Loucy (cell line): ENCODE data around the gene HS6ST3.

Experiments
- H2AFZ ChIP-seq: fragments of 200-600 bp; sonication (generic); 2 replicates; pipeline ENCODE4 v1.6.0; 2016; ENCODE audit warnings: antibody characterized with exemption, mild to moderate bottlenecking, low read length, moderate library complexity
- H3F3A ChIP-seq: fragments of 200-600 bp; 2 replicates; pipeline ENCODE4 v1.6.0; 2016; ENCODE audit warnings: antibody characterized with exemption, low read depth, mild to moderate bottlenecking
- H3K27me3 ChIP-seq: fragments of 200-600 bp; sonication (generic); 2 replicates; pipeline ENCODE4 v1.6.1; 2014; ENCODE audit warnings: low read length, mild to moderate bottlenecking; ENCODE audit not compliant: insufficient read depth, poor library complexity, severe bottlenecking
- H3K36me3 ChIP-seq: fragments of 200-600 bp; sonication (generic); 2 replicates; pipeline ENCODE4 v1.6.1; 2016; ENCODE audit warnings: low read length; ENCODE audit not compliant: insufficient read depth
- H3K4me1 ChIP-seq: fragments of 200-600 bp; sonication (generic); 2 replicates; pipeline ENCODE4 v1.5.1; 2014; ENCODE audit warnings: low read length, mild to moderate bottlenecking; ENCODE audit not compliant: insufficient read depth, poor library complexity, severe bottlenecking
- H3K4me2 ChIP-seq: fragments of 200-600 bp; sonication (generic); 2 replicates; pipeline ENCODE4 v1.6.0; 2014; ENCODE audit warnings: antibody characterized with exemption, low read length, low read depth, mild to moderate bottlenecking; ENCODE audit not compliant: poor library complexity, severe bottlenecking
- H3K4me3 ChIP-seq: fragments of 200-600 bp; sonication (generic); 2 replicates; pipeline ENCODE4 v1.5.1; 2014; ENCODE audit warnings: low read length, mild to moderate bottlenecking, mixed read lengths; ENCODE audit not compliant: poor library complexity, severe bottlenecking
- H3K79me2 ChIP-seq: fragments of 200-600 bp; sonication (generic); 2 replicates; pipeline ENCODE4 v1.6.1; 2014; ENCODE audit warnings: low read length; ENCODE audit not compliant: insufficient read depth
- H3K9ac ChIP-seq: fragments of 200-600 bp; sonication (generic); 2 replicates; pipeline ENCODE4 v1.6.0; 2014; ENCODE audit warnings: mild to moderate bottlenecking, low read depth, low read length, moderate library complexity; ENCODE audit not compliant: poor library complexity, severe bottlenecking
- H3K9me2 ChIP-seq: fragments of 200-600 bp; sonication (generic); replicated peaks from 2 replicates; pipeline ENCODE4 v1.6.1; 2016; ENCODE audit warnings: low read depth, low read length, mixed read lengths
- H3K9me3 ChIP-seq: fragments of 200-600 bp; sonication (generic); 2 replicates; pipeline ENCODE4 v1.6.1; 2014; ENCODE audit warnings: mild to moderate bottlenecking, antibody characterized with exemption, low read length, low read depth; ENCODE audit not compliant: insufficient read depth
- H4K20me1 ChIP-seq: fragments of 200-600 bp; sonication (generic); 2 replicates; pipeline ENCODE4 v1.6.0; 2014; ENCODE audit warnings: antibody characterized with exemption, low read length, mild to moderate bottlenecking; ENCODE audit not compliant: insufficient read depth, poor library complexity, severe bottlenecking
- EZH2phosphoT487 ChIP-seq: fragments of 200-600 bp; IDR thresholded peaks from 2 replicates; pipeline ENCODE4 v1.6.1; 2018; ENCODE audit warnings: antibody characterized with exemption, mild to moderate bottlenecking, moderate library complexity, borderline replicate concordance
- TF ChIP-seq, protein P1 (sequence below): fragments of 200-600 bp; sonication (generic); conservative IDR thresholded peaks from 2 replicates; pipeline ENCODE4 v1.5.1; 2014; ENCODE audit warnings: mild to moderate bottlenecking, antibody characterized with exemption, low read length

The HS6ST3 gene

DNA sequence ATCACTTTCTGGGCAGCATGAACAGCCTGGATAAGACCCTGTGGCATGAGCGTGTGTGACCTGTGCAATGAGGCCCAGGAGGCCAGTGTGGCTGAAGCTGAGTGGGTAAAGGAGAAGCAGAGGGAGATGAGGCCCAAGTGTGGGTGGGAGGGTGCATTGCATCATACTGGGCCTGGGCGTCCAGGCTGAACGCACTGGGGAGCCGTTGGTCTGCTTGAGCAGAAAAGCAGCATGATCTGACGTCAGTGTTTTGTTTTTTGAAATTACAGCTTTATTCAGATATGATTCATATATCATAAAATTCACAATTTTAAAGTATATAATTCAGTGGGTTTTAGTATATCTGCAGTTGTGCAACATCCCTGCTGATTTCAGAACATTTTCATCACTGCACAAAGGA is 409.7 kb downstream of the HS6ST3 start:
- Histone ChIP-seq H3K36me3 (no peaks in the 10 kb centered on the region), H4K20me1 (no peaks in the 10 kb centered on the region), H3K4me3 (no peak overlapping the region), H3K9me2 (no peaks in the 10 kb centered on the region), H2AFZ (no peak overlapping the region), H3K27me3 (no peaks in the 10 kb centered on the region), H3K79me2 (no peaks in the 10 kb centered on the region), H3K9ac (no peak overlapping the region), H3K4me1 (no peaks in the 10 kb centered on the region), H3F3A (no peaks in the 10 kb centered on the region), H3K9me3 (no peaks in the 10 kb centered on the region), H3K4me2 (no peak overlapping the region)
- TF ChIP-seq, protein P1, sequence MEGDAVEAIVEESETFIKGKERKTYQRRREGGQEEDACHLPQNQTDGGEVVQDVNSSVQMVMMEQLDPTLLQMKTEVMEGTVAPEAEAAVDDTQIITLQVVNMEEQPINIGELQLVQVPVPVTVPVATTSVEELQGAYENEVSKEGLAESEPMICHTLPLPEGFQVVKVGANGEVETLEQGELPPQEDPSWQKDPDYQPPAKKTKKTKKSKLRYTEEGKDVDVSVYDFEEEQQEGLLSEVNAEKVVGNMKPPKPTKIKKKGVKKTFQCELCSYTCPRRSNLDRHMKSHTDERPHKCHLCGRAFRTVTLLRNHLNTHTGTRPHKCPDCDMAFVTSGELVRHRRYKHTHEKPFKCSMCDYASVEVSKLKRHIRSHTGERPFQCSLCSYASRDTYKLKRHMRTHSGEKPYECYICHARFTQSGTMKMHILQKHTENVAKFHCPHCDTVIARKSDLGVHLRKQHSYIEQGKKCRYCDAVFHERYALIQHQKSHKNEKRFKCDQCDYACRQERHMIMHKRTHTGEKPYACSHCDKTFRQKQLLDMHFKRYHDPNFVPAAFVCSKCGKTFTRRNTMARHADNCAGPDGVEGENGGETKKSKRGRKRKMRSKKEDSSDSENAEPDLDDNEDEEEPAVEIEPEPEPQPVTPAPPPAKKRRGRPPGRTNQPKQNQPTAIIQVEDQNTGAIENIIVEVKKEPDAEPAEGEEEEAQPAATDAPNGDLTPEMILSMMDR = no peak
- no peak for TF ChIP-seq EZH2phosphoT487

GRCh38 chr13:96500953-96501352 is 411.0 kb downstream of the HS6ST3 start:
- H3K79me2 ChIP-seq = no peaks in the 10 kb centered on the region
- H2AFZ ChIP-seq = no peak overlapping the region
- no peak overlapping the region for H3K9ac ChIP-seq
- H3K4me3 ChIP-seq = no peak overlapping the region
- no peaks in the 10 kb centered on the region for H3K9me3 ChIP-seq
- H3K4me2 ChIP-seq = no peak overlapping the region
- H3K4me1 ChIP-seq = no peaks in the 10 kb centered on the region
- no peak for TF ChIP-seq EZH2phosphoT487
- TF ChIP-seq, protein P1 = no peak
- no peaks in the 10 kb centered on the region for H3K36me3 ChIP-seq
- no peaks in the 10 kb centered on the region for H3K9me2 ChIP-seq
- no peaks in the 10 kb centered on the region for H4K20me1 ChIP-seq
- H3F3A ChIP-seq = no peaks in the 10 kb centered on the region
- H3K27me3 ChIP-seq = no peaks in the 10 kb centered on the region

DNA sequence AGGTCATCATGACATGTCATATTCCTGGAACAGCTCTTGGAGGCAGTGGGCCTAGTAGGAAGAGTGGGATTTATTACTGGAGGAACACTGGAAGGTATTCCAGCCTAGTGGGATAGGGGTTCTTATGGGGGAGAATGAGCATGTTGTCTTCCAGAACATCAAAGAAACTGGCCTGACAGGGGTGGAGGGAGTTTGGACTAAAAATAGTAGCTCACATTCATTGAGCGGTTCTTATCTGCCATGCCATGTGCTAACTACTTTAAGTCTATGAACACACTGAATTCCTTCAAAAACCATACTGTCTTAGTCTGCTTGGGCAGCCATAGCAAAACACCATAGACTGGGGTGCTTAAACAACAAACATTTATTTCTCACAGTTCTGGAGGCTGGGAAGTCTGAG is 413.6 kb downstream of the HS6ST3 start:
- H3K27me3 ChIP-seq = no peaks in the 10 kb centered on the region
- H3K79me2 ChIP-seq = no peaks in the 10 kb centered on the region
- H2AFZ ChIP-seq = no peak overlapping the region
- H3K9me2 ChIP-seq = no peaks in the 10 kb centered on the region
- H3K9me3 ChIP-seq = no peaks in the 10 kb centered on the region
- H3F3A ChIP-seq = no peaks in the 10 kb centered on the region
- no peaks in the 10 kb centered on the region for H3K4me1 ChIP-seq
- no peak for TF ChIP-seq EZH2phosphoT487
- TF ChIP-seq, protein P1 = no peak
- no peak overlapping the region for H3K4me3 ChIP-seq
- no peaks in the 10 kb centered on the region for H4K20me1 ChIP-seq
- no peak overlapping the region for H3K4me2 ChIP-seq
- no peaks in the 10 kb centered on the region for H3K36me3 ChIP-seq
- H3K9ac ChIP-seq = no peak overlapping the region
